HEK293 (cell line): ENCODE data around the gene METTL14.

Source experiments
- CTCF ChIA-PET: fragments of 350-600 bp; formaldehyde crosslinking; extraction: SDS; loops from one replicate; lab custom pipeline; 2021; ENCODE audit warnings: antibody characterized with exemption; lab: Yijun Ruan, JAX
- POLR2A ChIA-PET: fragments of 300-600 bp; formaldehyde crosslinking; extraction: SDS; loops from one replicate; lab custom pipeline; 2020; ENCODE audit warnings: antibody characterized with exemption, inconsistent platforms; lab: Yijun Ruan, JAX
- H3K27ac ChIP-seq: fragments of 200-500 bp; sonication (Bioruptor generic); 2 replicates; pipeline ENCODE4 v1.5.1; 2014; ENCODE audit warnings: low read depth, low read length, control low read depth, inconsistent platforms; ENCODE audit errors: extremely low read depth
- H3K36me3 ChIP-seq, 2 experiments: fragments of 200-500 bp in 1 of 2; sonication (Bioruptor generic) in 1 of 2; 1 replicate in 1 of 2; 2 replicates in 1 of 2; pipeline ENCODE4 v1.5.1; 2014 to 2017; ENCODE audit warnings: inconsistent platforms in 2 of 2, low read length in 2 of 2; ENCODE audit not compliant: control insufficient read depth in 2 of 2, insufficient read depth in 1 of 2
- H3K4me1 ChIP-seq: fragments of 200-500 bp; sonication (Bioruptor generic); 2 replicates; pipeline ENCODE4 v1.5.1; 2014; ENCODE audit warnings: mild to moderate bottlenecking, low read length, inconsistent platforms; ENCODE audit not compliant: control insufficient read depth, insufficient read depth
- H3K4me3 ChIP-seq: 2 replicates; pipeline ENCODE4 v1.5.1; 2011; ENCODE audit warnings: low read depth, mild to moderate bottlenecking, control low read depth, low read length, moderate library complexity
- H3K9me3 ChIP-seq: fragments of 200-500 bp; sonication (Bioruptor generic); 2 replicates; pipeline ENCODE4 v1.5.1; 2014; ENCODE audit warnings: low read depth, low read length, inconsistent platforms; ENCODE audit not compliant: control insufficient read depth, insufficient read depth
- ATF2 ChIP-seq: fragments of 450-650 bp; formaldehyde crosslinking; IDR thresholded peaks from 2 replicates; pipeline ENCODE4 v1.5.1; 2016; ENCODE audit warnings: missing biosample characterization, missing genetic modification characterization, low read depth
- HOXC10 ChIP-seq: sonication (generic); formaldehyde crosslinking; IDR thresholded peaks from 2 replicates; pipeline ENCODE4 v1.8.1; 2023; ENCODE audit warnings: mild to moderate bottlenecking, missing genetic modification reagents
- IKZF3 ChIP-seq: fragments of 450-650 bp; IDR thresholded peaks from 2 replicates; pipeline ENCODE4 v1.5.0; 2018; ENCODE audit warnings: missing biosample characterization, mild to moderate bottlenecking, missing genetic modification characterization, moderate library complexity
- SCRT1 ChIP-seq: fragments of 450-650 bp; formaldehyde crosslinking; IDR thresholded peaks from 2 replicates; pipeline ENCODE4 v1.5.1; 2016; ENCODE audit warnings: missing biosample characterization, missing genetic modification characterization, borderline replicate concordance
- TCF7L2 ChIP-seq: IDR thresholded peaks from 2 replicates; pipeline ENCODE4 v1.6.1; 2011; ENCODE audit warnings: low read depth, mild to moderate bottlenecking, inconsistent platforms, low read length, moderate library complexity, borderline replicate concordance
- ZBTB17 ChIP-seq: fragments of 450-650 bp; formaldehyde crosslinking; IDR thresholded peaks from 2 replicates; pipeline ENCODE4 v1.5.1; 2016; ENCODE audit warnings: missing biosample characterization, missing genetic modification characterization
- ZBTB44 ChIP-seq: fragments of 450-650 bp; IDR thresholded peaks from 2 replicates; pipeline ENCODE4 v1.5.1; 2018; ENCODE audit warnings: missing biosample characterization, mild to moderate bottlenecking, missing genetic modification characterization
- ZIC2 ChIP-seq: fragments of 450-650 bp; formaldehyde crosslinking; IDR thresholded peaks from 2 replicates; pipeline ENCODE4 v1.5.1; 2016; ENCODE audit warnings: missing biosample characterization, missing genetic modification characterization
- ZNF140 ChIP-seq: fragments of 450-650 bp; formaldehyde crosslinking; IDR thresholded peaks from 2 replicates; pipeline ENCODE4 v1.5.1; 2016; ENCODE audit warnings: missing biosample characterization, missing genetic modification characterization
- ZNF174 ChIP-seq: fragments of 450-650 bp; formaldehyde crosslinking; IDR thresholded peaks from 2 replicates; pipeline ENCODE4 v1.5.0; 2017; ENCODE audit warnings: missing biosample characterization, mild to moderate bottlenecking, missing genetic modification characterization
- ZNF175 ChIP-seq: fragments of 450-650 bp; formaldehyde crosslinking; IDR thresholded peaks from 2 replicates; pipeline ENCODE4 v1.5.1; 2016; ENCODE audit warnings: missing biosample characterization, missing genetic modification characterization
- ZNF513 ChIP-seq: fragments of 450-650 bp; IDR thresholded peaks from 2 replicates; pipeline ENCODE4 v1.5.1; 2018; ENCODE audit warnings: missing biosample characterization, missing genetic modification characterization
- ZNF530 ChIP-seq: fragments of 450-650 bp; formaldehyde crosslinking; IDR thresholded peaks from 2 replicates; pipeline ENCODE4 v1.5.1; 2016; ENCODE audit warnings: low read depth, missing biosample characterization, missing genetic modification characterization
- ZNF639 ChIP-seq: fragments of 450-650 bp; formaldehyde crosslinking; IDR thresholded peaks from 2 replicates; pipeline ENCODE4 v1.5.1; 2016; ENCODE audit warnings: missing biosample characterization, missing genetic modification characterization
- ZNF654 ChIP-seq: fragments of 450-650 bp; formaldehyde crosslinking; IDR thresholded peaks from 2 replicates; pipeline ENCODE4 v1.5.1; 2016; ENCODE audit warnings: low read depth, missing biosample characterization, missing genetic modification characterization
- ZNF670 ChIP-seq: fragments of 450-650 bp; formaldehyde crosslinking; IDR thresholded peaks from 2 replicates; pipeline ENCODE4 v1.5.1; 2016; ENCODE audit warnings: missing biosample characterization, missing genetic modification characterization, low read depth
- ZNF701 ChIP-seq: fragments of 450-650 bp; formaldehyde crosslinking; IDR thresholded peaks from 2 replicates; pipeline ENCODE4 v1.5.1; 2016; ENCODE audit warnings: missing biosample characterization, missing genetic modification characterization
- ZNF76 ChIP-seq: fragments of 450-650 bp; formaldehyde crosslinking; IDR thresholded peaks from 2 replicates; pipeline ENCODE4; 2016; ENCODE audit warnings: low read depth, missing biosample characterization, missing genetic modification characterization, borderline replicate concordance
- TF ChIP-seq, protein P1 (sequence below): fragments of 450-650 bp; formaldehyde crosslinking; optimal IDR thresholded peaks from 2 replicates; pipeline ENCODE3; 2016; ENCODE audit warnings: missing biosample characterization, mild to moderate bottlenecking, missing genetic modification characterization

METTL14 gene

GRCh38 chr4:118740869-118741268 is 55.7 kb downstream of the METTL14 start:
- H3K4me3 ChIP-seq: no peak overlapping the region
- no peak overlapping the region for H3K27ac ChIP-seq
- ChIA-PET POLR2A (no interaction called here), CTCF (interaction anchor here (0.9 to 2.2 kb wide), 4 partner anchors 10 to 247 kb away, joined by 3 to 8 read pairs (median 6); no protein-coding TSS in a partner anchor)
- no peaks in the 10 kb centered on the region for H3K4me1 ChIP-seq
- TF ChIP-seq ZNF140 (tag by site-specific recombination) (no peak), ZNF175 (tag by site-specific recombination) (no peak), ZNF654 (tag by site-specific recombination) (peak; percentile 34)
- H3K36me3 ChIP-seq: peaks cover 0 to 68% of the 10 kb centered on the region in 2 experiments; a peak in 1 of 3 replicates
- no peaks in the 10 kb centered on the region for H3K9me3 ChIP-seq

- Histone ChIP-seq H3K4me3 (no peak overlapping the region), H3K27ac (no peak overlapping the region), H3K4me1 (no peaks in the 10 kb centered on the region), H3K9me3 (no peaks in the 10 kb centered on the region), H3K36me3 (peaks cover 0 to 64% of the 10 kb centered on the region in 2 experiments; a peak in 1 of 3 replicates)
- CTCF ChIA-PET: interaction anchor here (0.7 to 2.2 kb wide), 6 partner anchors 9 to 247 kb away, joined by 3 to 8 read pairs (median 4); partner anchors contain the start of gene SYNPO2
- TF ChIP-seq ZBTB17 (tag by site-specific recombination): no peak
- no peak for TF ChIP-seq ATF2 (tag by site-specific recombination)
- POLR2A ChIA-PET: no interaction called here
Measured at GRCh38 chr4:118741301-118741855, 56.2 kb downstream of the METTL14 start.

DNA sequence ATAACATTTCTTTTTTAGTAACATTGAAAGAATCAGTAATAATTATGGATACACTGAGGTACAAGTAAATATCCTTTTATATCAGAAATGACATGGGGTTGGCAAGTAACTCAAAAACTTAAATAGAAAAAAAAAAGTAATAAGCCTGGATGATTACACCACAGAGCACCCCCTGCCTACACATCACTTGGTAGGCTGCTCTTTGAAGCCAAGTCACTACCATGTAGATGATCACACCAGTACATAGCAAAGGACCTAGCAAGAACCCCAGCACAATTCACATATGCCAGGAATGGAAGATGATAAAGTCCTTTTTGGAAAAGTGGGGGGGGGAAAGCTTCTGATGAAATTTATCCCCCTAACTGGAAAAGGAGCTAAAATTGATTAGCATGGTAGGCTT is 56.9 kb downstream of the METTL14 start:
- H3K36me3 ChIP-seq: peaks cover 0 to 64% of the 10 kb centered on the region in 2 experiments; a peak in 1 of 3 replicates
- H3K9me3 ChIP-seq: no peaks in the 10 kb centered on the region
- ChIA-PET CTCF (interaction anchor here (0.7 to 2.2 kb wide), 7 partner anchors 10 to 246 kb away, joined by 3 to 8 read pairs (median 4); partner anchors contain the start of gene SYNPO2), POLR2A (no interaction called here)
- H3K4me1 ChIP-seq: no peaks in the 10 kb centered on the region
- H3K4me3 ChIP-seq: no peak overlapping the region
- TF ChIP-seq, protein P1, sequence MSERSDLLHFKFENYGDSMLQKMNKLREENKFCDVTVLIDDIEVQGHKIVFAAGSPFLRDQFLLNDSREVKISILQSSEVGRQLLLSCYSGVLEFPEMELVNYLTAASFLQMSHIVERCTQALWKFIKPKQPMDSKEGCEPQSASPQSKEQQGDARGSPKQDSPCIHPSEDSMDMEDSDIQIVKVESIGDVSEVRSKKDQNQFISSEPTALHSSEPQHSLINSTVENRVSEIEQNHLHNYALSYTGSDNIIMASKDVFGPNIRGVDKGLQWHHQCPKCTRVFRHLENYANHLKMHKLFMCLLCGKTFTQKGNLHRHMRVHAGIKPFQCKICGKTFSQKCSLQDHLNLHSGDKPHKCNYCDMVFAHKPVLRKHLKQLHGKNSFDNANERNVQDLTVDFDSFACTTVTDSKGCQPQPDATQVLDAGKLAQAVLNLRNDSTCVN (tag by site-specific recombination): no peak
- TF ChIP-seq HOXC10 (CRISPR knock-in tag): no peak
- TF ChIP-seq ZNF530 (tag by site-specific recombination): no peak
- no peak for TF ChIP-seq SCRT1 (tag by site-specific recombination)
- TF ChIP-seq ZBTB44 (tag by site-specific recombination): no peak
- no peak for TF ChIP-seq ZNF670 (tag by site-specific recombination)
- no peak for TF ChIP-seq ZNF701 (tag by site-specific recombination)
- TF ChIP-seq ZNF76 (tag by site-specific recombination): no peak
- no peak for TF ChIP-seq ZIC2 (tag by site-specific recombination)
- no peak for TF ChIP-seq ZNF639 (tag by site-specific recombination)
- no peak for TF ChIP-seq IKZF3 (tag by site-specific recombination)
- no peak for TF ChIP-seq TCF7L2
- no peak for TF ChIP-seq ZNF174 (tag by site-specific recombination)
- TF ChIP-seq ZNF513 (tag by site-specific recombination): no peak
- no peak overlapping the region for H3K27ac ChIP-seq
